Adrenal gland (tissue), 12 donors: ENCODE measurements around the gene JARID2. TPM values are rescaled to one million over a fixed set of nuclear protein-coding genes. Genes with fewer than 3 reads are reported as not detected.

Experiments
- DNase-seq, 7 donors: peaks; one replicate each; pipeline ENCODE4 v3.0.0-alpha.2; 2019 to 2020
- H3K27ac ChIP-seq, 5 donors: fragments of 200-600 bp; sonication (generic) in 4 of 5; 1 replicate in 3 of 5; 2 replicates in 2 of 5; pipeline versions ENCODE4 v1.5.1 to v1.8.0; 2016 to 2020; ENCODE audit warnings: mild to moderate bottlenecking in 1 of 5
- H3K27me3 ChIP-seq: fragments of 200-600 bp; 2 replicates; pipeline ENCODE4 v1.8.0; 2021
- H3K36me3 ChIP-seq, 2 donors: fragments of 200-600 bp; replicated peaks in 1 of 2; 1 replicate in 1 of 2; 2 replicates in 1 of 2; pipeline versions ENCODE4 v1.5.1 to v1.8.0; 2018 to 2022
- H3K4me1 ChIP-seq, 2 donors: fragments of 200-600 bp; replicated peaks in 1 of 2; 1 replicate in 1 of 2; 2 replicates in 1 of 2; pipeline versions ENCODE4 v1.5.1 to v1.8.0; 2018 to 2021
- H3K4me3 ChIP-seq, 4 donors: fragments of 200-600 bp; sonication (generic) in 3 of 4; one replicate each; pipeline ENCODE4 v1.5.1; 2016 to 2018
- H3K9me3 ChIP-seq, 3 donors: fragments of 200-600 bp; sonication (generic) in 1 of 3; replicated peaks in 1 of 3; 1 replicate in 2 of 3; 2 replicates in 1 of 3; pipeline versions ENCODE4 v1.5.1 to v1.8.0; 2016 to 2021
- CTCF ChIP-seq, 6 experiments: fragments of 450-650 bp in 4 of 6; fragments of 200-600 bp in 2 of 6; sonication (generic) in 1 of 6; IDR thresholded peaks; 1 replicate in 5 of 6; 2 replicates in 1 of 6; pipeline versions ENCODE4 v1.5.1 to v1.8.0; 2016 to 2021; ENCODE audit warnings: antibody characterized with exemption in 6 of 6, mild to moderate bottlenecking in 2 of 6, moderate library complexity in 1 of 6
- POLR2A ChIP-seq, 2 donors: fragments of 450-650 bp; IDR thresholded peaks; one replicate each; pipeline ENCODE4 v1.6.1; 2017; ENCODE audit warnings: antibody characterized with exemption in 2 of 2, mild to moderate bottlenecking in 2 of 2, moderate library complexity in 1 of 2
- WGBS, 4 donors: extraction: QIAGEN DNeasy Blood & Tissue Kit in 2 of 4; methylation state at CpG; one replicate each; pipeline versions ENCODE4 v1.1.5 to v1.1.7; 2013 to 2017; 5-methylcytosine and 5-hydroxymethylcytosine counted together
- intact Hi-C, 2 donors: fragments of 100-400 bp; cut with DNase I; formaldehyde crosslinking; loops; one replicate each; pipeline versions ENCODE4 v1.14.1 to v1.15.0; 2022 to 2023
- polyA plus RNA-seq, 3 donors: library from polyadenylated mRNA; stranded (reverse); fragments of 200-250 nt in 2 of 3; fragments of 350-450 nt in 1 of 3; fragmentation: Illumina TruSeq in 1 of 3; extraction: RNeasy Lipid Tissue Mini Kit (QIAGEN cat#74804) in 1 of 3; gene quantifications; one replicate each; pipeline ENCODE4 v1.2.3, GENCODE V29; 2013 to 2014
- total RNA-seq, 9 donors: library from RNA; depleted of rRNA in 4 of 9; stranded (reverse); fragments of >200 nt in 4 of 9; fragments of 120-200 nt in 1 of 9; fragmentation: NEBNext Ultra II Directional in 1 of 9; extraction: Animal tissue kit (Norgen Biotek cat#: 25700) in 1 of 9; gene quantifications; one replicate each; pipeline versions ENCODE4 v1.1.0 to v1.2.4, GENCODE V29; 2013 to 2023
- donor health status: healthy with polysubstance abuse.
- donor health status: Bipolar disorder and iron deficiency.
- donor health status: DM: yes; HTN: yes; CAD: no.
- donor health status: DM: no; HTN: no; CAD: no.
- donor health status: DM: no; HTN: no; CAD: no.
- donor health status: DM: yes; HTN: yes; CAD: no.

Gene JARID2
- total and polyA plus RNA-seq, 12 donors = 3.0 to 13.6 (median 8.2) TPM

- DNase-seq = no peak
- no peaks in the 10 kb centered on the region for H3K27me3 ChIP-seq
- no peak overlapping the region for H3K27ac ChIP-seq
- peaks cover 16 to 51% of the 10 kb centered on the region in 2 donors for H3K4me1 ChIP-seq
- H3K9me3 ChIP-seq = no peaks in the 10 kb centered on the region
- H3K4me3 ChIP-seq = no peak overlapping the region
- intact Hi-C loops = no loop called here
- TF ChIP-seq POLR2A (IDR thresholded peaks at IDR 0.05) = no peak
- TF ChIP-seq CTCF (IDR thresholded peaks at IDR 0.05) = no peak
- H3K36me3 ChIP-seq = no peaks in the 10 kb centered on the region
- 86 to 91% (median 90%) methylated on average over 2 of the region's 2 CpGs for WGBS, 4 donors
Measured at GRCh38 chr6:15332446-15332845, 86.6 kb downstream of the JARID2 start.

- intact Hi-C loops = no loop called here
- TF ChIP-seq POLR2A (IDR thresholded peaks at IDR 0.05) = no peak
- TF ChIP-seq CTCF (IDR thresholded peaks at IDR 0.05) = no peak
- Histone ChIP-seq H3K4me3 (no peak overlapping the region), H3K27ac (no peak overlapping the region), H3K9me3 (no peaks in the 10 kb centered on the region), H3K36me3 (no peaks in the 10 kb centered on the region), H3K27me3 (no peaks in the 10 kb centered on the region), H3K4me1 (peaks cover 19 to 37% of the 10 kb centered on the region in 2 donors)
- no peak for DNase-seq
Measured at GRCh38 chr6:15335385-15335784, 89.5 kb downstream of the JARID2 start.

GRCh38 chr6:15335916-15336315 lies 90.0 kb downstream of the JARID2 start:
- no peaks in the 10 kb centered on the region for H3K27me3 ChIP-seq
- H3K27ac ChIP-seq = no peak overlapping the region
- intact Hi-C loops = no loop called here
- H3K4me1 ChIP-seq = peaks cover 22 to 32% of the 10 kb centered on the region in 2 donors
- DNase-seq = no peak
- WGBS, 4 donors = 86 to 94% (median 90%) methylated on average over 4 of the region's 4 CpGs
- H3K9me3 ChIP-seq = no peaks in the 10 kb centered on the region
- H3K36me3 ChIP-seq = no peaks in the 10 kb centered on the region
- H3K4me3 ChIP-seq = no peak overlapping the region
- TF ChIP-seq POLR2A (IDR thresholded peaks at IDR 0.05) (no peak), CTCF (IDR thresholded peaks at IDR 0.05) (no peak)

- TF ChIP-seq POLR2A (IDR thresholded peaks at IDR 0.05) = no peak
- no peak for TF ChIP-seq CTCF (IDR thresholded peaks at IDR 0.05)
- H3K36me3 ChIP-seq = no peaks in the 10 kb centered on the region
- H3K27ac ChIP-seq = no peak overlapping the region
- no peak overlapping the region for H3K4me3 ChIP-seq
- 62 to 72% (median 65%) methylated on average over 9 of the region's 9 CpGs for WGBS, 4 donors
- intact Hi-C loops = no loop called here
- H3K27me3 ChIP-seq = no peaks in the 10 kb centered on the region
- H3K4me1 ChIP-seq = peaks cover 22 to 29% of the 10 kb centered on the region in 2 donors
- H3K9me3 ChIP-seq = no peaks in the 10 kb centered on the region
- DNase-seq = no peak
Measured at GRCh38 chr6:15336900-15337560, 91.2 kb downstream of the JARID2 start.
